H9 (cell line): ENCODE data around the gene WHAMM. TPM values are rescaled to one million over a fixed set of nuclear protein-coding genes. Genes with fewer than 3 reads are reported as not detected.
"Not testable (repeated sequence)": the region's sequence is repeated elsewhere in the genome, so short reads cannot be mapped to it uniquely, and the experiment has no call there.

Experiments used
- DNase-seq: peaks from one replicate; pipeline ENCODE4 v3.0.0-alpha.2; 2017
- H2AFZ ChIP-seq: one replicate; pipeline ENCODE4 v1.6.1; 2013; ENCODE audit warnings: mild to moderate bottlenecking, low read length, control low read depth, moderate library complexity
- H2AK5ac ChIP-seq: 2 replicates; pipeline ENCODE4 v1.6.1; 2013; ENCODE audit warnings: low read length, control low read depth, mixed read lengths; ENCODE audit not compliant: insufficient read length
- H2BK120ac ChIP-seq: one replicate; pipeline ENCODE4 v1.6.1; 2013; ENCODE audit warnings: low read depth, mild to moderate bottlenecking, low read length, control low read depth, inconsistent platforms; ENCODE audit not compliant: poor library complexity, severe bottlenecking
- H2BK12ac ChIP-seq: 2 replicates; pipeline ENCODE4 v1.6.1; 2013; ENCODE audit warnings: low read length, control low read depth, mixed read lengths, low read depth; ENCODE audit not compliant: insufficient read length
- H2BK15ac ChIP-seq: 2 replicates; pipeline ENCODE4 v1.6.1; 2013; ENCODE audit warnings: low read depth, low read length, control low read depth
- H2BK20ac ChIP-seq: one replicate; pipeline ENCODE4 v1.6.1; 2013; ENCODE audit warnings: low read depth, mild to moderate bottlenecking, low read length, control low read depth, inconsistent platforms; ENCODE audit not compliant: poor library complexity, severe bottlenecking
- H2BK5ac ChIP-seq: 2 replicates; pipeline ENCODE4 v1.6.1; 2013; ENCODE audit warnings: low read length, control low read depth, mixed read lengths; ENCODE audit not compliant: insufficient read length
- H3K14ac ChIP-seq: 2 replicates; pipeline ENCODE4 v1.6.1; 2013; ENCODE audit warnings: low read length, control low read depth; ENCODE audit not compliant: insufficient read depth
- H3K18ac ChIP-seq: 2 replicates; pipeline ENCODE4 v1.6.1; 2013; ENCODE audit warnings: low read depth, mild to moderate bottlenecking, mixed read lengths, low read length, control low read depth; ENCODE audit not compliant: insufficient read length
- H3K23ac ChIP-seq: 2 replicates; pipeline ENCODE4 v1.6.1; 2013; ENCODE audit warnings: low read length, control low read depth, mixed read lengths, low read depth; ENCODE audit not compliant: insufficient read length
- H3K23me2 ChIP-seq: 2 replicates; pipeline ENCODE4 v1.6.1; 2013; ENCODE audit warnings: low read depth, mild to moderate bottlenecking, mixed read lengths, low read length, control low read depth; ENCODE audit not compliant: insufficient read length, poor library complexity, severe bottlenecking
- H3K27ac ChIP-seq: 2 replicates; pipeline ENCODE4 v1.5.1; 2013; ENCODE audit warnings: low read length, control low read depth, mixed read lengths, low read depth; ENCODE audit not compliant: insufficient read length
- H3K27me3 ChIP-seq: 2 replicates; pipeline ENCODE4 v1.6.1; 2013; ENCODE audit warnings: low read length, control low read depth, inconsistent platforms; ENCODE audit not compliant: insufficient read depth
- H3K4ac ChIP-seq: 2 replicates; pipeline ENCODE4 v1.6.1; 2013; ENCODE audit warnings: low read depth, mild to moderate bottlenecking, control low read depth, inconsistent platforms, low read length, moderate library complexity
- H3K4me1 ChIP-seq: 2 replicates; pipeline ENCODE4 v1.6.1; 2013; ENCODE audit warnings: low read length, control low read depth, inconsistent platforms; ENCODE audit not compliant: insufficient read depth
- H3K4me2 ChIP-seq: 2 replicates; pipeline ENCODE4 v1.6.1; 2013; ENCODE audit warnings: low read length, control low read depth, mixed read lengths; ENCODE audit not compliant: insufficient read length, insufficient read depth
- H3K56ac ChIP-seq: 2 replicates; pipeline ENCODE4 v1.6.1; 2013; ENCODE audit warnings: low read depth, mild to moderate bottlenecking, mixed read lengths, low read length, control low read depth; ENCODE audit not compliant: insufficient read length
- H3K79me1 ChIP-seq: 2 replicates; pipeline ENCODE4 v1.6.1; 2013; ENCODE audit warnings: low read depth, mild to moderate bottlenecking, moderate library complexity, low read length, control low read depth, inconsistent platforms; ENCODE audit not compliant: insufficient read depth, poor library complexity, severe bottlenecking
- H3K79me2 ChIP-seq: 2 replicates; pipeline ENCODE4 v1.6.1; 2013; ENCODE audit warnings: low read length, control low read depth, inconsistent platforms; ENCODE audit not compliant: insufficient read depth
- H3K9ac ChIP-seq: 2 replicates; pipeline ENCODE4 v1.6.1; 2013; ENCODE audit warnings: low read length, control low read depth, mixed read lengths; ENCODE audit not compliant: insufficient read length; ENCODE audit errors: extremely low read depth
- H3K9me3 ChIP-seq: one replicate; pipeline ENCODE4 v1.6.1; 2013; ENCODE audit warnings: low read depth, low read length, inconsistent platforms; ENCODE audit not compliant: control insufficient read depth
- H3T11ph ChIP-seq: one replicate; pipeline ENCODE4 v1.6.1; 2013; ENCODE audit warnings: mild to moderate bottlenecking, low read length, control low read depth, inconsistent platforms
- H4K20me1 ChIP-seq: one replicate; pipeline ENCODE4 v1.6.1; 2013; ENCODE audit not compliant: control insufficient read depth, insufficient read length, insufficient read depth
- H4K5ac ChIP-seq: 2 replicates; pipeline ENCODE4 v1.6.1; 2013; ENCODE audit warnings: low read depth, mild to moderate bottlenecking, mixed read lengths, low read length, control low read depth; ENCODE audit not compliant: insufficient read length
- H4K8ac ChIP-seq: replicated peaks from 2 replicates; pipeline ENCODE4 v1.6.1; 2013; ENCODE audit warnings: low read length, control low read depth, mixed read lengths, low read depth; ENCODE audit not compliant: insufficient read length
- H4K91ac ChIP-seq: 2 replicates; pipeline ENCODE4 v1.6.1; 2013; ENCODE audit warnings: low read depth, mild to moderate bottlenecking, moderate library complexity, mixed read lengths, low read length, control low read depth; ENCODE audit not compliant: insufficient read length
- H3K27ac Mint-ChIP-seq, 3 experiments: 2 replicates in 2 of 3; 3 replicates in 1 of 3; pipeline ENCODE4 v1.8.0; 2020 to 2021; ENCODE audit warnings: mixed read lengths in 3 of 3, mild to moderate bottlenecking in 1 of 3, moderate library complexity in 1 of 3
- H3K27me3 Mint-ChIP-seq: 2 replicates; pipeline ENCODE4 v1.8.0; 2021; ENCODE audit warnings: low read depth, mild to moderate bottlenecking, moderate library complexity, mixed read lengths
- H3K36me3 Mint-ChIP-seq, 3 experiments: 2 replicates in 2 of 3; 3 replicates in 1 of 3; pipeline ENCODE4 v1.8.0; 2020 to 2021; ENCODE audit warnings: low read depth in 3 of 3, mixed read lengths in 3 of 3; ENCODE audit not compliant: insufficient read depth in 1 of 3
- H3K4me1 Mint-ChIP-seq, 2 experiments: 2 replicates each; pipeline ENCODE4 v1.8.0; 2020; ENCODE audit warnings: mixed read lengths in 2 of 2
- H3K4me3 Mint-ChIP-seq, 2 experiments: 2 replicates in 1 of 2; 3 replicates in 1 of 2; pipeline ENCODE4 v1.8.0; 2020 to 2021; ENCODE audit warnings: mild to moderate bottlenecking in 2 of 2, mixed read lengths in 2 of 2, moderate library complexity in 1 of 2
- H3K9me3 Mint-ChIP-seq, 2 experiments: 2 replicates in 1 of 2; 3 replicates in 1 of 2; pipeline ENCODE4 v1.8.0; 2020; ENCODE audit warnings: mild to moderate bottlenecking in 2 of 2, mixed read lengths in 2 of 2, moderate library complexity in 1 of 2
- total RNA-seq: library from RNA; stranded (reverse); gene quantifications from 2 replicates; pipeline ENCODE4 v1.2.1, GENCODE V29; 2021

The WHAMM gene
- total RNA-seq, 1 experiment from 2014 or later = 3.0 TPM

DNA sequence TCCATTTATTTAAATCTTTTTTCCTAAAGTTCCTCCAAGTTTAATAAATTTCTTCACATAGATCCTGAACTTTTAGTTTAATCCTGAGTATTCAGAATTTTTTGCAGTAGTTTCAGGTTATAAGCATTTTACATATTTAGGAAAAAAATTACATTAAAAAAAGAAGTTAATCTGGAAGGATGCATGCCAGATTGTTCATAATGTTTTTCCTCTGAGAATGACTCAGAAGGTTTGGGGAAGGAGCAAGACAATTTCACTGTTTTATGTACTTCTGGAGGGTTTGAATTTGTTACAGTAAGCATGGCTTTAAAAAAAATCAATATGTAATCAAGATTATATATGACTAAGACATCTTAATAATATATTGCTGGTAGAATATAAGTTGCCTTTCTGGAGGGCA is 12.4 kb downstream of the WHAMM start:
- not testable (repeated sequence) for H3K18ac ChIP-seq, H4K20me1 ChIP-seq, H3K4ac ChIP-seq, H3K9ac ChIP-seq, H3K9me3 ChIP-seq, H2AFZ ChIP-seq, H3K4me1 Mint-ChIP-seq, H3K4me1 ChIP-seq, H3K23ac ChIP-seq, H4K5ac ChIP-seq, H4K91ac ChIP-seq, H3K79me2 ChIP-seq, H3K27ac ChIP-seq, H2BK20ac ChIP-seq, H2BK15ac ChIP-seq, H4K8ac ChIP-seq, H3K56ac ChIP-seq, H3K23me2 ChIP-seq, DNase-seq, H3K27me3 ChIP-seq, H2BK5ac ChIP-seq, H3K9me3 Mint-ChIP-seq, H3K14ac ChIP-seq, H3T11ph ChIP-seq, H3K27ac Mint-ChIP-seq, H2BK12ac ChIP-seq, H2AK5ac ChIP-seq, H3K4me2 ChIP-seq, H3K27me3 Mint-ChIP-seq, H3K4me3 Mint-ChIP-seq, H2BK120ac ChIP-seq, H3K79me1 ChIP-seq
- peaks cover 20 to 44% (median 39%) of the 10 kb centered on the region in 3 experiments for H3K36me3 Mint-ChIP-seq
